ENCODE measurements around the gene HPSE. TPM values are rescaled to one million over a fixed set of nuclear protein-coding genes. Genes with fewer than 3 reads are reported as not detected.

HPSE gene
- polyA plus RNA-seq, 3 donors, result 21.2 to 65.8 (median 31.2) TPM

DNA sequence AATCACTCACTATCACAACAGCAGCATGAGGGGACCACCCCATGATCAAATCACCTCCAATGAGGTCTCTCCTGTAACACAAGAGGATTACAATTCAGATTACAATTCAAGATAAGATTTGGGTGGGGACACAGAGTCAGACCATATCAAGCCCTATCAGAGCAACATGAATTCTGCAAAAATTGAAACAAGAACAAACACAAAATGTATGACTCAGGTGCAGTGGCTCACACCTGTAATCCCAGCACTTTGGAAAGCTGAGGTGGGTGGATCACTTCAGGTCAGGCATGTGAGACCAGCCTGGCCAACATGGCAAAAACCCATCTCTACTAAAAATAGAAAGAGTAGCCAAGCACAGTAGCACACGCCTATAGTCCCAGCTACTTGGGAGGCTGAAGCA lies 13.4 kb upstream of the HPSE start:
- Mint-ChIP-seq H3K4me1 (peaks cover 7% of the 10 kb centered on the region), H3K36me3 (peaks cover 4% of the 10 kb centered on the region in 2 donors), H3K9me3 (peaks cover 14 to 28% (median 20%) of the 10 kb centered on the region in 7 donors), H3K4me3 (no peak overlapping the region), H3K27ac (no peak overlapping the region), H3K27me3 (ENCODE audit: low read depth in 3 of 3) (peaks cover 0 to 2% (median 1%) of the 10 kb centered on the region in 3 donors)
- no peaks in the 10 kb centered on the region for H3K79me2 ChIP-seq (ENCODE audit: insufficient read depth, low read length)
- no peak overlapping the region for H3K27ac ChIP-seq (ENCODE audit: low read depth in 1 of 2, low read length in 2 of 2)
- H3K9me3 ChIP-seq (replicated peaks in 1 of 2; ENCODE audit: control insufficient read depth in 1 of 2, insufficient read depth in 1 of 2, low read length in 2 of 2), result peaks cover 16 to 19% of the 10 kb centered on the region in 2 donors
- intact Hi-C loops (cut with micrococcal nuclease), result no loop called here
- H2AFZ ChIP-seq (ENCODE audit: insufficient read depth, low read depth, low read length, poor library complexity, severe bottlenecking), result no peak overlapping the region
- no peaks in the 10 kb centered on the region for H4K20me1 ChIP-seq (ENCODE audit: insufficient read depth, low read length)
- no peaks in the 10 kb centered on the region for H3K27me3 ChIP-seq (ENCODE audit: control insufficient read depth in 2 of 2, insufficient read depth in 2 of 2, low read length in 2 of 2)
- DNase-seq, result no peak
- no CpG with 5 or more reads among the region's 1 CpG for WGBS (ENCODE audit: insufficient coverage)
- no peak overlapping the region for H3K4me3 ChIP-seq (replicated peaks in 1 of 3; ENCODE audit: low read depth in 2 of 3, low read length in 3 of 3)
- TF ChIP-seq, protein P1, sequence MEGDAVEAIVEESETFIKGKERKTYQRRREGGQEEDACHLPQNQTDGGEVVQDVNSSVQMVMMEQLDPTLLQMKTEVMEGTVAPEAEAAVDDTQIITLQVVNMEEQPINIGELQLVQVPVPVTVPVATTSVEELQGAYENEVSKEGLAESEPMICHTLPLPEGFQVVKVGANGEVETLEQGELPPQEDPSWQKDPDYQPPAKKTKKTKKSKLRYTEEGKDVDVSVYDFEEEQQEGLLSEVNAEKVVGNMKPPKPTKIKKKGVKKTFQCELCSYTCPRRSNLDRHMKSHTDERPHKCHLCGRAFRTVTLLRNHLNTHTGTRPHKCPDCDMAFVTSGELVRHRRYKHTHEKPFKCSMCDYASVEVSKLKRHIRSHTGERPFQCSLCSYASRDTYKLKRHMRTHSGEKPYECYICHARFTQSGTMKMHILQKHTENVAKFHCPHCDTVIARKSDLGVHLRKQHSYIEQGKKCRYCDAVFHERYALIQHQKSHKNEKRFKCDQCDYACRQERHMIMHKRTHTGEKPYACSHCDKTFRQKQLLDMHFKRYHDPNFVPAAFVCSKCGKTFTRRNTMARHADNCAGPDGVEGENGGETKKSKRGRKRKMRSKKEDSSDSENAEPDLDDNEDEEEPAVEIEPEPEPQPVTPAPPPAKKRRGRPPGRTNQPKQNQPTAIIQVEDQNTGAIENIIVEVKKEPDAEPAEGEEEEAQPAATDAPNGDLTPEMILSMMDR (IDR thresholded peaks at IDR 0.05), result no peak
- H3K9ac ChIP-seq (ENCODE audit: insufficient read depth, low read length, poor library complexity, severe bottlenecking), result no peak overlapping the region
- no peak overlapping the region for H3K4me2 ChIP-seq (replicated peaks; ENCODE audit: extremely low read depth, low read length, poor library complexity, severe bottlenecking)
- peaks cover 0 to 8% of the 10 kb centered on the region in 2 donors for H3K4me1 ChIP-seq (ENCODE audit: control insufficient read depth in 1 of 2, insufficient read depth in 2 of 2, low read length in 2 of 2)
- H3K36me3 ChIP-seq (replicated peaks in 1 of 2; ENCODE audit: control insufficient read depth in 1 of 2, insufficient read depth in 2 of 2, low read length in 2 of 2), result no peaks in the 10 kb centered on the region

DNA sequence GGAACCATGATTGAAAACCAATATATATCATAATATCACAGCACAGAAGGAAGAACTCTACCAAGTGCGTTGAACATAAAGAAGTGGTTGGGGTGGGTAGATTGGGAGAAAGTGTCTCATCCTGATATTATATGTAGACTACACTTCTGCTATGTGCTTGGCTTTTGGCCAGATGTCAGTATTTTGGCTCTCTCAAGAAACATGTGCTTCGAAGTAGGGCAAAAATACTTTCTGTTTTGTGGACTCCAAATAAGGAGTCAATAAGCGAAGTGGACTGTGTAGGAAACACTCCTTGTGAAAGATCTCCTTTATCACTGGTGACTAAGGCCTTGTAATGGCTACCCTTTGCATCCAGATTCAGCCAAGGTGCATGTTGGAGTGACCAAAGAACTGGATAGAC lies 7.8 kb upstream of the HPSE start:
- Histone ChIP-seq H3K27me3 (ENCODE audit: control insufficient read depth in 2 of 2, insufficient read depth in 2 of 2, low read length in 2 of 2) (no peaks in the 10 kb centered on the region), H3K36me3 (replicated peaks in 1 of 2; ENCODE audit: control insufficient read depth in 1 of 2, insufficient read depth in 2 of 2, low read length in 2 of 2) (no peaks in the 10 kb centered on the region), H3K79me2 (ENCODE audit: insufficient read depth, low read length) (no peaks in the 10 kb centered on the region), H2AFZ (ENCODE audit: insufficient read depth, low read depth, low read length, poor library complexity, severe bottlenecking) (no peak overlapping the region), H3K4me2 (replicated peaks; ENCODE audit: extremely low read depth, low read length, poor library complexity, severe bottlenecking) (no peak overlapping the region), H4K20me1 (ENCODE audit: insufficient read depth, low read length) (no peaks in the 10 kb centered on the region), H3K4me3 (replicated peaks in 1 of 3; ENCODE audit: low read depth in 2 of 3, low read length in 3 of 3) (no peak overlapping the region), H3K9me3 (replicated peaks in 1 of 2; ENCODE audit: control insufficient read depth in 1 of 2, insufficient read depth in 1 of 2, low read length in 2 of 2) (peaks cover 19 to 20% of the 10 kb centered on the region in 2 donors), H3K9ac (ENCODE audit: insufficient read depth, low read length, poor library complexity, severe bottlenecking) (no peak overlapping the region), H3K27ac (ENCODE audit: low read depth in 1 of 2, low read length in 2 of 2) (no peak overlapping the region), H3K4me1 (ENCODE audit: control insufficient read depth in 1 of 2, insufficient read depth in 2 of 2, low read length in 2 of 2) (no peaks in the 10 kb centered on the region)
- Mint-ChIP-seq H3K4me1 (peaks cover 5% of the 10 kb centered on the region), H3K27me3 (ENCODE audit: low read depth in 3 of 3) (peaks cover 0 to 2% (median under 1%) of the 10 kb centered on the region in 3 donors), H3K36me3 (peaks cover 0 to 4% of the 10 kb centered on the region in 2 donors), H3K27ac (no peak overlapping the region), H3K9me3 (peaks cover 13 to 31% (median 23%) of the 10 kb centered on the region in 7 donors), H3K4me3 (no peak overlapping the region)
- WGBS (ENCODE audit: insufficient coverage), result 0% methylated on average over 1 of the region's 3 CpGs
- intact Hi-C loops (cut with micrococcal nuclease), result no loop called here
- DNase-seq, result no peak
- TF ChIP-seq, protein P1 (IDR thresholded peaks at IDR 0.05), result no peak
